NCI-H526 (cell line): ENCODE data around the gene CEP170B.
A peak's percentile ranks its signal among the peaks of the same experiment; 100 is the strongest.

ENCODE experiments used
- DNase-seq, 2 experiments: peaks; one replicate each; lab custom pipeline; 2025; lab: John Stamatoyannopoulos, UW

Gene CEP170B

DNA sequence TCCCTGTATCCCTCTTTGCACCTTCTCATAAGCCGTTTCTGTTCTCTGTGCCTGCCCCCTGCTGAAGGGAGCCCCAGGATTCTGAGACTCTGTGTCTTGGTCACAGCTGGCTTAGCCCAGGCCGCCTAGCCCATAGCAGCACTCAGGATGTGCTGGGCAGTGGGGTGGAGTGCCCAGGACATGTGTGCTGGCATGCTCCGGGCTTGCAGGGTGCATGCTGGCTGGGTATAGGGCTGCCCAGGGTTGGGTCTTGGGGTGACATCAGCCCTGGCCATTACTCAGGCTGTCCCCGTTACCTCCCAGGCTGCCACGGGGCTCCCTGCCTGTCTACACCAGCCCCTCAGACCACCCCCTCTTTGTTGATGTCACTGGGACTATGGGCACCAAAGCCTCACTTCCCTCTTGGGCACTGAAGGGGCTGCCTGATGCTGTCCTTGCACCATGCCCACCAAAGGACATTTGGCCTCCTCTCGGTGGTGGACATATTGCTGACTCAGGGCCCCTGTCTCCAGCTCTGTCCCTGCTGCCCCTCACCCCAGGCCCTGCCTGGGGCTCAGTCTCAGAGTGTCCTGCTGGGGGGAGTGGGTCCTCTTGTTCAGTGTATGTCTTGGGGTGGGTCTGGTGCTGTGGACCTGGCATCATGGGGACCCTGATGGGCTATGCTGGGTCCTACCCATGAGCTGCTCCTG lies 2.4 kb downstream of the CEP170B start:
- DNase-seq, result no peak

DNA sequence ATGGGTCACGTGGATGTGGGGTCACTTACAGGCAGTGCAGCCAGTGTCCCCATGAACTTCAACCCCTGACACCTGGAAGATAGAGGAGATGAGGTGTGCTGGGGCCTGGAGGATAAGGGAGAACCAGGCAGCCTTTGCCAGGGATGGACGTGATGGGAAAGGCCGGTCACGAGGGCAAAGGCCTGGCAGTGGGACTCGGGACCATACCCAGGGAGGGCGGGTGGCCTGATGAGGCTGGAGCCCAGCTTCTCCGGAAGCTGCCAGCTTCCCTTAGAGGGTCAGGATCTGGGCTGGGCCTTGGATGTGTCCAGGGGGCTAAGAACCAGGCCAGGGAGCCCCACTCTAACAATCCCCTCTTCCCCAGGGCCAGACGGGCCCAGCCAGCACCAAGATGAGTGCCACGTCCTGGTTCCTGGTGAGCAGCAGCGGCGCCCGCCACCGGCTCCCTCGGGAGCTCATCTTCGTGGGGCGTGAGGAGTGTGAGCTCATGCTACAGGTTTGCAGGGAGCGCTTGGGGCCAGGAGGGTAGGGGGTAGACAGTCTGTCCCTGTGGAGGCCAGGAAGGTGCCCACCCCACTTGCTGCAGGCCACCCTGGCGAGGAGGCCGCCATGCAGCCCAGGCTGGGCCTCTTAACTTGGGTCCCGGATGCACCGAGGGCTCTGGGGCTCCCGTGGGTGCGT lies 3.1 kb downstream of the CEP170B start:
- DNase-seq, result no peak

DNA sequence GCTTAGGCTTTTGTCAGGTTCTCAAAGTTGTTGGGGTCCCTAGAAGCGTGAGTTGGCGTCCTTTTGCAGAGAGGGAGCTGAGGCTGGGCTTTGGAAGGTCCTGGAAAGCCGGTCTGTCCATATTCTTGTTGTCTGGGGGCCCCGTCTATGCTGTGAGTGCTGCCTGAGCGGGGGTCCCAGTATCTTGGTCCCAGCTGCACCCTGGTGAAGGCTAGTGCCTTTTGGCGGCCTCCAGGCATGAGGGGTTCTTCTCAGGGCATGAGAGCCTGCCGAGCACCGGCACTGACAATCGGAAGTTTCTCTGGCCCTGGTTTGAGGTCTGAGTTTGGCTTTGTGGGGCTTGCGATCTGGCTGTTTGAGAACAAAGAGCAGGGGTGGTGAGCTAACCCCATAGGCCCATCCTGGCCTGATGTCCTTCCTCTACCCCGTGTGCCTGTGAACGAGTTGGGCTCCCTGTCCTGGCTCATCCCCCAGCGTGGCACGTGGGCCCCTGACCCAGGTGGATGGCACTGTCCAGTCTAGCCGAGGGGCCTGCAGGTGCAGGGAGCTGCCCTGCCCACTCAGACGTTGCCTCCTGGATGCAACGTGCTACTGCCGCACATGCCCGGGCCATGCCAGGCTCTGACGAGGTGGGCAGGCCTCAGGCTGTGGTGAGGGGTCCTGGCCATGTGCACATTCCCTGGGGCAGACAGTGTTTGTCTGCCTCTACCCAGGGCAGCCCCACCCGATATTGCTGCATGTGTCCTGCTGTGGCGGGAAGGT lies 3.9 kb downstream of the CEP170B start:
- no peak for DNase-seq

DNA sequence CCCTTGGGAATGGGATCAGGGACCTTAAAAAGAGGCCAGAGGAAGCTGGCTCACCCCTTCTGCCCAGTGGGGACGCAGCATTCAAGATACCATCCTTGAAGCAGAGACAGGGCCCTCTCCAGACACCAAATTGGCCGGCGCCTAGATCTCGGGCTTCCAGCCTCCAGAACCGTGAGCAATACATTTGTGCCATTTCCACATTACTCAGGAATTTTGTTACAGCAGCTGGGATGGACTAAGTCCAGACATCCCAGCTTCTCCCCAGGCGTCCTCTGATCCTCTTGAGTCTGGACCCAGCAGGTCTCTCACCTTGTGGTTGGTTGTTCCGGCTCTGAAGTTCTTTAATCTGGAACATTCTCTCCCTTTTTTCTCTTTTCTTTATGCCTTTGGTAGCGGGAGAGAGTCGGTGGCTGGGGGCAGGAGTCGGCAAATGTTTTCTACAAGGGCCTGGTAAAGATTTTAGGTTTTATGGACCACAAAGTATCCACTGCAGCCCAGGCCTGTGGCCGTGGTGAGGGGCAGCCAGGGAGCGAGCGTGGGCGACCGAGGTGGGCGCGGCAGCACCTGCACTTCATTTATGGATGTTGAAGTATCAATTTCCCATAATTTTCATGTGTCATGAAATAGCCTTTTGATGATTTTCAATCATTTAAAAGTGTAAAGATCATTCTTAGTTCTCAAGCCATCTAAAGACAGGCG lies 4.8 kb downstream of the CEP170B start:
- no peak for DNase-seq

DNA sequence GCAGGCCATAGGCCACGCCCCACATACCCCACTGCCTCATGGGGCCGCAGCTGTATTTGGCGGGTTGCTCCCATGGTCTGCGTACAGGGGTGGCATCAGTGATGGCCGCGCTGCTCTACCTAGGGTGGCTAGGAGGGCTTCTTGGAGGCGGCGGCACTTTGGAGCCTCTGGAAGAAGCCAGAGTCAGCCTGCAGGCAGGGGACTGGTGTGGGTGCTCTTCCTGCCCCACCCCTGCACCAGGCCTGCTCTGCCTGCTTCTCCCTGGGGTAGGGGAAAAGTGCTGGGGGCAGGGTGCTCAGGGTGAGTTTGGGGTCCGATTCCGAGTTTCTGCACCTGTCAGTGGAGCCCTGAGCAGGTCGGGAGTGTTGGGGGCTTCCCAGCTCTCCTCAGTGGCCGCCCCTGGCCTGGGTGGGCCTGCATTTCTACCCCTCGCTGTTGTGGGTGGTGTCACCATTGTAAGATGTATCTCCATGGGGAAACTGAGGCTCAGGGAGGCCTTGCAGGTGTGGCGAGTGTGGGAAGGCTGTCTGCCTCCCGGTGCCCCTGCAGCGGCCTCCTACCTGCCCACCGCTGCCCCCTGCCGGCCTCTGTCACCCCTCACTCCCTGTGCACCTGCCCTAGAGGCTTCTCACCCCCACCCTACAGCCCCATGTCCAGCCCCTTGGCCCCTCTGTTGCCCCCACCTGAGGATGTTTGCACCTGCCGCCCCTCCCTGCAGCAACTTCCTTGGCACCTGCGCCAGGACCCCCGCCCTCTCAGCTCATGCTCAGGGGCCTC lies 5.5 kb downstream of the CEP170B start:
- DNase-seq, result peak in 1 of 2 experiments; percentile 34

DNA sequence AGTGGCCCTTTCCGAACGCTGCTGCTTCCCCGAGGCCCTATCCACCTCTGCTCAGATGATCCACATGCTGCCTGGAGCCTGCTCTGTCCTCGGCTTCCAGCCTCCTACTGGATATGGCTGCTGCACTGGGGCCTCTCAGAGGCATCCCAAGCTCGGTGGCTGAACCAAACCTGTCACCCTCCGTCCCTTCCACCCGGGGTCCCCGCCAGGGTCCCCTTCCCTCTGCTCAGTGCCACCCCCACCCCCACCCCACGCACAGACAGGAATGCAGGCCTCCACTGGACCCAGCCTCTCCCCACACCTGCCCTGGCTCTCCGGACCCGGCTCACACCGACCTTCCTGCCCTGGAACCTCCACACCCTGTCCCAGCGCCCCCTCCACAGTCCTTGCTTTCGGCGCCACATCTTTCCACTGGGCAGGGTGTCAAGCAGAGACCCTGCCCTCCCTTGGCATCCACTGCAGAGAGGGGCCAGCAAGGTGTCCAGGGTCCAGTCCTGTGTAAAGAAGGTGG lies 6.1 kb downstream of the CEP170B start:
- no peak for DNase-seq

DNA sequence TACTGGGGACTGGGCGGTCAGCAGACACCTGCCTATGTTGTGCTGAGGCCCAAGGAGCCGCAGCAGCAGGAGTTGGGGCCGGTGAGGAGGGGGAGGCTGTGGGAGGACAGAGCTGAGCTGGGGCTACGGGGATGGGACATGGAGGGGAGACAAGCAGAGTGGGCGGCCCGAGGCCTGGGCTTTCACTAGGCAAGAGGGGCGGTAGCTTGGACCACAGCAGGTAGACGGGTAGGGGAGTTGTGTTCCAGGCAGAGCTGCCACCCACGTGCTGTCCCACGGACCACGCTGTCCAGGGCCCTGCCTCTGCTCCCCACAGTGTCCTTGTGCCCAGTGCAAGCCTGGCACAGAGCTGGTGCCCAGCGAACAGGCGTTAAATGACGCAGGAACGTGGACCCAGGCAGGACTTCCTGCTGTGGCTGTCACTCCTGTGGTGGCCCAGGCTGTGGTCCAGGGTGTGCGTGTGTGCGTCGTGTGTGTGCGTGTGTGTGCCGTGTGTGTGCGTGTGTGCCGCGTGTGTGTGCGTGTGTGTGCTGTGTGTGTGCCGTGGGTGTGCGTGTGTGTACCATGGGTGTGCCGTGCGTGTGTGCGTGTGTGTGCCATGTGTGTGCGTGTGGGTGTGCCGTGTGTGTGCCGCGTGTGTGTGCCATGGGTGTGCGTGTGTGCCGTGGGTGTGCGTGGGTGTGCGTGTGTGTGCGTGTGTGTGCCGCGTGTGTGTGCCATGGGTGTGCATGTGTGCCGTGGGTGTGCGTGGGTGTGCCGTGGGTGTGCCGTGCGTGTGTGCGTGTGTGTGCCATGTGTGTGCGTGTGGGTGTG lies 6.8 kb downstream of the CEP170B start:
- no peak for DNase-seq

DNA sequence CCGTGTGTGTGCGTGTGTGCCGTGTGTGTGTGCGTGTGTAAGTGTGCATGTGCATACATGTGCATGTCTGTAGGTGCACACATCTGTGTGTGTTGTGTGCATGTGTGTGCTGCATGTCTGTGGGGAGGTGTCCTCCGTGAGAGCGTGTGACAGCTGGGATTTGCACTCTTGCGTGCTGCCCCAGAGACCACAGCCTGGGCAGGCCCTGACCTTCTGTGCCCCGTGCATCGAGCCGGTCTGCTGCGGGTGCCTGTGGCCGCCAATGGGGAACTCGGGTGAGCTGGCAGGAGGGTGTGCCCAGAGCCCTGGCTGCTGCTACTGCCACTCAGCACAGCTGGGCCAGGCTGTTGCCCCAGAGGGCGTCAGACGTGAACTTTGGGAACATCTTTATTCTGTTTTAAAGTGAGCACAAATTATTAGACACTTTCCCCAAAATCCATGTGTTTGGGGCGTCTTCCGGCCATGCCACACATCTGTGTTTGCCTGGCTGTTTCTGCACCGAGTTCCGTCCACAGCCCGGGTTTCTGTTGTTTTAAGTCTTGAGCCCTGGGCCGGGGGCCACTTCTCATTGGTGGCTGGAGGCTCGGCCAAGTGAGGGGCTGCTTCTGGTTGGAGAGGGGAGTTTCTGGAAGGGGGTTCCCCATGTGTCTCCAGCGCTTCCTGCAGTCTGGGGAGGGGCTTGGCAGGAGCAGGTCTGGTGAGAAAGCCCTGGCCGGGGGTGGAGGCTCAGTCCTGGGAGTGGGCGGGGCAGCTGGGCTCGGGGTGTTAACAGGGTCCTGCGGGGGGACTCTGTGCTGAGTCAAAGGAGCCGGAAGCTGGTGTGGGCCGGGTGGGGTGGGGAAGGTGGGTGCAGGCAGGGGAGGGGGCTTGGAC lies 7.6 kb downstream of the CEP170B start:
- DNase-seq, result no peak

DNA sequence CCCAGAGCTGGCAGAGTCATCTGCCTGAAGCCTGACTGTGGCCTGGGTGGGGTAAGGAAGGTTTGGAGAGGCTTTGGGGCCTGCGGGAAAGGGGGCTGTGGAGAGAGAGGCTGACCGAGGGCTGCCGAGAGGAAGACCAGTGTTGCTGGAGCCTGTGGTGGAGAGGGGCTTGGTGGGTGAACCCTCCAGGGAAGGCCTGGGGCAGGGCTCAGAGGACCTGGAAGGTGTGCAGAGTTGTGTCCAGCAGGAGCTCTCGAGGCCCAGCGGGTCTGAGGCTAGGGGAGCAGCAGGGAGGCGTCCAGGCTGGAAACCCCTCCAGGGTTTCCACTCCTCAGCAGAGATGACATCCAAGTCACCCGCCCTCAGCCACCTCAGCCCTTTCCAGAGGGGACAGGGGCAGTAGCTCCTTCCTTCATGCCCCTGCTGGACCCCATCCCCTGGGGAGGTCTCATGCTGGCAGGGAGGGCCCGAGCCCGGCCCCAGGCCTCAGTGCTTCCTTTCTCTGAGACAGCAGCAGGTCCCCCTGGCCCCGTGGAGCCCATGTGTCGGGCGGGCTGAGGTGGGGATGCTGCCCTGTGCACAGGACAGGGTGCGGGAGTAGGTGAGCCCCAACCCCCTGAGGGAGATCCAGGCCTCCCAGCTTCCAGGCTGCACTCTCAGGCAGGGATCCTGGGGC lies 8.4 kb downstream of the CEP170B start:
- no peak for DNase-seq

DNA sequence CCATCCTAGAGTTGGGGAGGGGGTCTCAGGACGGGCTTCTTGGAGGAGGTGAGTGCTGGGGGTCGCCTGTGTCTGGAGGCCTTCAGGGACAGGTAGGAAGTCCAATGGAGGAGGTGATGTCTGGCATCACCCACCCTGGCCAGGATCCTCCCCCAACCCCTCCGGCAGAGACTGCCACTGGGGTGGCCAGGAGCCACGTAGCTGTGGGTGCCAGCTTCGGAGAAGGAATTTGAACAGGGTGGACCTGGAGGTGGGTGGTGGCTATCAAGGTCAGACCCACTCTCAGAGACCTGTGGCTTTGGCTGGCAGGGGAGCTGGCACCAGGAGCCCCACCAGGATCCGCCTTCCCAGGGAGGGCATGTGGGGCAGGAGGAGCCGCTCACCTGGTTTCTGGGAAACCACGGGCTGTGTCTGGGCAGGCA lies 9.1 kb downstream of the CEP170B start:
- no peak for DNase-seq

DNA sequence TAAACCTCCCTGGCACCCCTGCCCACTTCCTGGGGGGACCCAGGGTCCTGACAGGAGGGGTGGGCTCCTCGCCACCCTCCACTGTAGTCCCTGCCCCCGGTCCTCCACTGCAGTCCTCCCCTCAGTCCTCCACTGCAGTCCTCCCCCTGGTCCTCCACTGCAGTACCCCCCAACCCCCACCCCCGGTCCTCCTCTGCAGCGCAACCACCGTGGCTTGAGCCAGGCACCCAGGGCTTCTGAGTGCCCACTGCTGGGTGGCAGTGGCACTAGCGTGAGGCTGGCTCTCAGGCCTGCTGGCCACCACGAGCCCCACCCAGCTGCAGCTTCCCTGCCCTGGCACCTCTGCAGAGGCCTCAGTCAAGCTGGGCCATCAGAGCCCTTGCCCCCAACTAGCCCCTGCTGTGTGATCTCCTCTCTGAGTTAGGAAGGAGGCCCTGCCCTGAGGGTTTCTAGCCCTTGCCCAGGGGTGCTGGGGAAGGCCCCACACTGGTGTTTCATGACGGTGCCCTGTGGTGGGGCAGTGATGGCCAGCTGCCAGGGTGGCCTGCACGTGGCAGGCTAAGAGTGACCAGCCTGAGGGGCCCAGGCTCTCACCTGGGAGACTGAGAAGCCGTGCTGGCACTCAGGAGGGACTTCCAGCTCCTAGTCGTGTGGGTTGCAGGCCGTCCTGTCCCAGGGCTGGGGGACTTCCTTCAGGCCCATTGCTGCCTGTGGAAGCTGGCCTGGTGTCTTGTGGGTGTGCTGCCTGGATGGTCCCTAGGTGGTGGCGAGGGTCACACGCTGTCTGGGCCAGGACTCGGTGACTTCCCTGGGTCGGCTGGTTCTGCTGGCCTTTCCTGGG lies 9.7 kb downstream of the CEP170B start:
- DNase-seq, result no peak

DNA sequence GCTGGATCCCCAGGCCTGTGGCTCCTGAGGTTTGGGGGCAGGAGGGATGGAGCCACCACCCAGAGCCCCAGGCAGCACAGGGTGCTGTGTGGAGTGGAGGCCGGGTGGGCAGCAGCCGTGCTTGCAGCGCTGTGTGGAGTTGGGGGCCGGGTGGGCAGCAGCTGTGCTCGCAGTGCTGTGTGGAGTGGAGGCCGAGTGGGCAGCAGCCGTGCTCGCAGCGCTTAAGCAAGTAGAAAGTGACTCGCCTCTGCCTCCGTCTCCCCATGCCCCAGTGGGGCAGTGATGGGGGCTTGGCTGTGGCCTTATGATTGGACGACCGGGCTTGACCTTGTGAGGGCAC lies 10.3 kb downstream of the CEP170B start:
- no peak for DNase-seq

DNA sequence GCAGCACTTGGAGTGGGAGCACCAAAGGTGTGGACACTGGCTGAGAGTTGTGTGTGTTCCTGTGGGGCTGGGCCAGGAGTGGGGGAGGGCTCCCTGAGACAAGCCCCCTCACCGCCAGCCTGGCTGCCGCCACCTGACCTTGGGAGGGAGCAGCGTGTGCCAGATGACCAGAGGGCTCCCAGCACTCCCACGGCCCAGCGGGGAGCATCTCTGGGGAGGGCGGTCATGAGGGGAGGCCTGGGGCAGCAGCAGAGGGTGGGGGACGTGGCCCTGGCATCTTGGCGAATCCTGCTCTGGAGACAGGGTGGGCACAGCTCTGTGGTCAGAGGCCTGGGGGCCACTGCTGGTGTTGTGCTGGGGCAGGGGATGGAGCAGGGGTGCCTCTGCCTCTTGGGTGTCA lies 10.7 kb downstream of the CEP170B start:
- no peak for DNase-seq

DNA sequence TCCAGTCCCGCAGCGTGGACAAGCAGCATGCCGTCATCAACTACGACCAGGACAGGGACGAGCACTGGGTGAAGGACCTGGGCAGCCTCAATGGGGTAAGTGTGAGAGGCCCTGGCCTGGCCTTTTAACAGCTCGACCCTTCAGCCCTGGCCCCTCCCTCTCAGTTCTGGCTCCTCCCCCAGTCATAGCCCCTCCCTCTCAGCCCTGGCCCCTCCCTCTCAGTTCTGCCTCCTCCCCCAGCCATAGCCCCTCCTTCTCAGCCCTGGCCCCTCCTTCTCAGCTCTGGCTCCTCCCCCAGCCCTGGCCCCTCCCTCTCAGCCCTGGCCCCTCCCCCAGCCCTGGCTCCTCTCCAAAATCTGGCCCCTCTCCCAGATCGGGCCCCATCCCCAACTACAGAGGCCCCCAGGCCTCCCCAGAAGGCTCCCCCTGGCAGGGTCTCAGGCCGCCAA lies 11.2 kb downstream of the CEP170B start:
- DNase-seq, result peak in 1 of 2 experiments; percentile 38

DNA sequence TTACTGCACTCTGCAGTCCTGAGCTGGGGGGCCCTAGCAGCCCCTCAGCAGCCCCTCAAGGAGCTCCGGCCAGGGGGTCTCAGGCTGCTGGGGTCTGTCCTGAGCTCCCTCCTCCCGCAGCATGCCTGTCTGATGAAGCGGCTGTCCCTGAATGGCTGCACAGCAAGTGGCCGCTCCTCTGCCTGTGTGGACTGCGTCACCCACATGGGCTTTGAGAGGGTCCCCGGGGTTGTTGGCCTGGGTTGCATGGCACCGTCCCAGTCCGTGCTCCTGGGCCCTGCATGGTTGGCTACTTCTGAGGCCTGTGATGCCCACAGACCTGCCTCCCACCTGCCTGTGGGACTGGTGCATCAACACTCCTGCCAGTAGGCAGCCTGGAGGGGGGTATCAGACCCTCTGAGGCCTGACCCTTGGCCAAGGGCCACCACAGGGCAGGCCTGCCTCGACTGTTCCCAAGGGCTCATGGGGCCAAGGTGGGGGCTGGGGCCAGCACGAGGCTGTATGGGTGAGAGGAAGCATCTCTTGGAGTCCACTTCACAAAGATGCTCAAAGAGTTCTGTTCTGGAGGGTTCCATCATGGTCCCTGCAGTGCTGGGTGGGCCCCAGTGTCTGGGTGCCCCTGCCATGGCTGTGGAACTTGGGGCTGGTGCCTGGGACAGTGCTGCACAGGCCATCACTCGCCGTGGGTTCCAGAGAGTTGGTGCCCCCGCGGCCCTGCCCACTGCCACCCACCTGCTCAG lies 12.2 kb downstream of the CEP170B start:
- no peak for DNase-seq

DNA sequence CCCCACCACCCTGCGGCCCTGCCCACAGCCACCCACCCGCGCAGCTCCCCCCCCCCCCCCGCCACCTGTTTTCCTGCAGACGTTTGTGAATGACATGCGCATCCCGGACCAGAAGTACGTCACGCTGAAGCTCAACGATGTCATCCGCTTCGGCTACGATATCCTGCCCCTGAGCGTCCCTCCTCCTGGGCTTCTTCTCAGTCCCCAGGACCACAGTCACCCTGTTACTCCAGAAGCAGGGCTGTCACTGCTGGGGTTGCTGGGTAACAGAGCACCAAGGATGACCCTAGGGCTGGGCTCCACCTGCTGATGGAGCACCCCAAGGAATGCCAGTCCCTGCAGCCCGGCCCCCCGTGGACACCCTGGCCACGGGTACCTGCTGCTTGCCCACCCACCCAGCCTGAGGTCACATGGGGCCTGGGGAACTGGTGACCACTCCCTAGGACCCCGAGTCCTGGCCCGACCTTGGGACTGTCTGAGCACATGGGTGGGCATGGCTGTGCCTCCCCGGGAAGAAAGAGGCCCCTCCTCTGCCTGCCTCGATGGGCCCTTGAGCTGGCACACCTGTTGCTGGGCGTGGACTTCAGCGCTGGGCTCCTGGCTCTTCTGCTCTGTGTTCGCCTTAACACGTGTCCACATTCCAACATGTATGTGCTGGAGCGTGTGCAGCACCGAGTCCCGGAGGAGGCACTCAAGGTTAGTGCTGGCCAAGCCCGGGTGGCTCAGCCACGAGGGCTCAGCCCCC lies 12.9 kb downstream of the CEP170B start:
- DNase-seq, result no peak

DNA sequence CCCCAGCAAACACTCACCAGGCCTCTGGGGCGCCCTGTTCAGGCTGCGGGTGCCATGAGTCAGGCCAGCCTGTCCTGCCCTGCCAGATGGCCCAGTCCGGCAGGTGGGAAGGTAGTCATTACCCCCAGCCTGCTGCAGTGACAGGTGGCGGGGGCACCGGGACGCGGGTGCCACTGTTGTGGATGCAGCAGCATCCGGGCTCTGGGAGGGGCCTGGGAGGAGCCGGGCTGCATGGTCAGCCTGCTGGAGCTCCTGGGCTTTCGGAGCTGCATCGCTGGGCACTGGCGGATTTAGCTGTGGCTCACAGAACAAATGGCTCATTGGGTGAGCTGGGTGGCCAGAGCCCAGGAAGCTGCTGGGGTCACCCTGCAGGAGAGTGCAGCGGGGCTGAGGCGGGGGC lies 13.5 kb downstream of the CEP170B start:
- no peak for DNase-seq
